Stimulated activated CD8-positive, alpha-beta memory T cell treated with anti-CD3 and anti-CD28 coated beads, Interleukin-15, amount 100 ng/mL, for 24 hours (primary cell): ENCODE measurements around the gene NEUROD4.

Experiments used
- DNase-seq: peaks from one replicate; pipeline ENCODE4 v3.0.0-alpha.2; 2020; ENCODE audit warnings: low read depth

The NEUROD4 gene

GRCh38 chr12:54998958-54999510 is 20.7 kb upstream of the NEUROD4 start:
- DNase-seq, result no peak

- no peak for DNase-seq
Observed at GRCh38 chr12:55001198-55001868, 18.4 kb upstream of the NEUROD4 start.

DNA sequence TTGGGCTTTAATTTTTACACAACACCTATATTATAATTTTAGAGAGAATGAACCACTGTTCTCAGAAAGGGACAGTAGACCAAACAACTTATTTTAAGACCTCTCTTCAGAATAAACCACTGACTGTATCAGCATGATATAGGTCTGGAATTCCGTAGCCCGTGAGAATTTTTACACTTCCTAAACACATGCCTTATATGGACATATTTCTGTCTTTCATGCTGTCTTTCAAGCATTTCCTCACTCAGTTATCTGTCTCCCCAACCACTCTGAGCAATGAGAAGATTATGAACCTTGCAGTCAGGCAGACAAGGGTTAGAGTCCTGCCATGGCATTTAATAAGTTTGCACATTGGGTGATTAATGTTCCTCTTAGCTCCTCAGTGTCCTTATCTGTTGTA is 17.4 kb upstream of the NEUROD4 start:
- DNase-seq, result no peak

DNA sequence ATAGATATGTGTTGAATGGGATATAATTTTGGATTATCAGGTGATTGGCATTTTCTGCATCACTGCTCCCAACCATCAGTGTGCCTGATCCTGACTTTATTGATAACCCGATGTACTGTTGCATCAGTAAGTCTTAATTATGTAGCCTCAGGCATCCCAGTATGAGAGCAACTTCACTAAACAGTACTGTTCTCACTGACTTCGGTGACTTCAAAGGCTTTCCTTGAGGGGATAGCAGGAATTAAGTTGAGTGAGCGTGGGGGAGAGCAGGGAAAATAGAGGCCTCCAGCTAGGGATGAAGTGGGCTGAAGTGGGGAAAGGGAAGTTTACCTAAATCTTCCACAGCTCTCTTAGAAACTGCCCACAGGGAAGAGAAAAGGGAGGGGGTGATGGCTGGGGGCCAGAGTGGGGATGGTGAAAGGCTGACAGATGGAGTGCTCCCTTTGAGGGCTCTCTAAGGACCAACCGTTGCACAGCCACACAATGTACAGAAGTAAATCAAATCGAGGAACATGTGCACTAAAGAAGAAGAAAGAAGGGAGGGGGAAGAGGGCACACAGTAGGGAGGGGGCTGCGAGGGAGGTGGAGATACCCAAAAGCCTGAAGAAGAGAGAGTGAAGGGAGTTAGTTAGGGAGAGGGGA is 10.7 kb upstream of the NEUROD4 start:
- DNase-seq, result no peak

DNA sequence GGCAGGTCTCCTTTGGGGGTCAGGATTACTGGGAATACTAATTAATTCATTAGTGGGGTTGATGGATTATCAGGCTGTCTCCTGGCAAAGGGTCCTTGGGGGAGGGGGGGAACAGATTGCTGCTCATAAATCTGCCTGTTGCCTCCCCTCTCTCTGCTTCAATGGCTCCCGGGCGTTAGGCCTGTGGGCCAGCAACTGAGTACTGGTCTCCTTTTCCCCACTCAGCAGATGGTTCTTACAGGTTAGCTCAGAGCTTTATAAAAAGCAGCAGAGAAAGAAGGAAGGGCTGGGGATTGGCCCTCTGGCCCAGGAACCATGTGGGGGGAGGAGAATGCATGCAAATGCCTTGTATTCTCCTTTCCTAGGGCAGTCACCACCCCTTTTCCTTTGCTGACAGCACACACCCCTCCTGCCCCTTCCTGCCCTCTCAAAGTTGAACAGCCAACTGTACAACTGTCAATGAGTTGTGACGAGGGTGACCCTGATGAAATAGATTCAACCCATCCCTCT is 2.3 kb upstream of the NEUROD4 start:
- no peak for DNase-seq

- DNase-seq, result no peak
Observed at GRCh38 chr12:55024575-55024974, 4.8 kb downstream of the NEUROD4 start.

DNA sequence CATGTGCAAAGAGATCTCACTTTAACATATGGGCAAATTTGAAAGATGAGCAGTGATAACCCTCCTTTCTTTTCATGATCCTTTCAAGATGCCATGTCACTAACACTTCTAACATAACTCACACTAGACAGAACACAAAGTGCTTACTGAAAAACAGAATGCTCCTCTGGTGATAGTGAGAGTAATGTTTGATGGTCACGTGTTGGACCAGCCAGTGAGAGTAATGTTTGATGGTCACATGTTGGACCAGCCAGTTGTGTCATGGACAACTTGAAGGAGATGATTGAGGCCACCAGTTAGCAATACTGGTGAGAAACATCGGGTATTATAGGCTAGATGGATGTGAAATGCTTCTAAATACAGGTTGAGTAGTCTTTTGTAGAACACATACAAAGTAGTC is 5.7 kb downstream of the NEUROD4 start:
- DNase-seq, result no peak

DNA sequence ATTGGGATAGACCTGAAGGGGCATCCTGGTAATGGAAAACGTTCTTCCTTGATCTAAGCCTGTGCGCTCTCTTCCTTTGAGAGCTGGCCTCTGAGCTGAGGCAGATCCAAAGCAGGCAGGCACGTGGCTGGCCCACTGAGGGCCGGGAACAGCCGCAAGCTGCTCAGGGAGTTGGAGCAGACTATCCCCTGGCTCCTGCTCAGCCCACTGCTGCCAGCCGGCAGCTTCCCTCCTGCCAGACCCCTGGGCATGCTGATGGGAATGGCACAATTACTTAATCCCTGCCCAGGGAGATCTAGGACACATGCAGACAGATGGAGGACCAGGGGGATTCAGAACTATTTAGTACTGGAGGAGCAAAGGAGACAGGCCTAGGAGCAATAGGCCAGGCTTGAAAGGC is 14.4 kb downstream of the NEUROD4 start:
- DNase-seq, result no peak

GRCh38 chr12:55036326-55037115 is 16.7 kb downstream of the NEUROD4 start:
- no peak for DNase-seq

- DNase-seq, result no peak
Observed at GRCh38 chr12:55037351-55037987, 17.7 kb downstream of the NEUROD4 start.

GRCh38 chr12:55039395-55040354 is 19.9 kb downstream of the NEUROD4 start:
- DNase-seq, result no peak

DNA sequence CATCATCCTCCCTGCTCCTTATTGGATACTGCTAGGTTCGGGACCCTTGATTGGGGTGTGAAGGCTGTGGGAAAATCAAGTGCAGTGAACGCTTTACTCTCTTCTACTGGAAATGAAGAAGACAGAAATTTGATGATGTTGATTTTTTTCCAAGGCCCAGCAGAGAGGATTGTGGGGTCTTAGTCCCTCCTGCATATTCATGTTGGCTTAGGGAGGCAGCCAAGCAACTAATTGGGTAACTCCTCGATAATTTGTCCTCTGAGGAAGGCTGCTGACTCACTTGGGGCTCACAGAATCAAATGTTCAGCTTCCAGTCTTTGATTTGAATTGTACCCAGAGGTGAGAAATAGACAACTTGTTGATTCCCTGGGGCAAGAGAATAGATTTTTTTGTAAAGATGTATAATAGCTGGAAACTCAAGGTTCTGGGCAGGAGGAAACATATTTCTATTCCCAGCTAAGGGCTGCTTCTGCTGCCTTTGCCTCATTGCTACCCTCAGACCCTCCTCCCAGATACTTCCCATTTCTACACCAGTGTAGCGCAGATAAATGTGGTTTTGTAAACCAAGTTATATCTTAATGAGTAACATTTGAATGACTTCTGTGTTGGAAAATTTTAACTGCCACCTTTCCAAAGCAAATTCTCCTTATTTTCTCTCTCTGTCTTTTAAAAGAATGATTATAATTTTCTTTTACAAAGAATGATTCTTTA is 21.7 kb downstream of the NEUROD4 start:
- no peak for DNase-seq

GRCh38 chr12:55043542-55043941 is 23.8 kb downstream of the NEUROD4 start:
- DNase-seq, result no peak

DNA sequence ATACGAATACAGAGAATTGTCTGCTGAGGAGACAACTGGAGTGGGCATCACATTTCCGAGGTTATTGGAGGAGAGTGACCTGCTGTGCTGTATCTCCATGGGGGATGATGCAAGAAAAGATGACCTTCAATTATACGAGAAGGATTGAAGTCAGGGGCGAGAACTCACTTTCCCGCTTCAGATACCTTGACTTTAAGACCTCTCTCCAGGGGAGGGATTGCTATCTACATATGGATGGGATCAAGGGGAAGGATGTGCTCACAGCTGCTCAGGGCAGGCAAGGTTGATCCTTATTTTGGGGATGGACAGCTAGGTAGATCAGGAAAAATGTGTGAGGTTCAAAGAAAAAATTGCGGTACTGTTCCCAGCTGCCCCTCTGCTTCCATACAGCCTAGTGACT is 24.4 kb downstream of the NEUROD4 start:
- no peak for DNase-seq

GRCh38 chr12:55049676-55050075 is 29.9 kb downstream of the NEUROD4 start:
- no peak for DNase-seq

GRCh38 chr12:55051197-55051947 is 31.6 kb downstream of the NEUROD4 start:
- no peak for DNase-seq

DNA sequence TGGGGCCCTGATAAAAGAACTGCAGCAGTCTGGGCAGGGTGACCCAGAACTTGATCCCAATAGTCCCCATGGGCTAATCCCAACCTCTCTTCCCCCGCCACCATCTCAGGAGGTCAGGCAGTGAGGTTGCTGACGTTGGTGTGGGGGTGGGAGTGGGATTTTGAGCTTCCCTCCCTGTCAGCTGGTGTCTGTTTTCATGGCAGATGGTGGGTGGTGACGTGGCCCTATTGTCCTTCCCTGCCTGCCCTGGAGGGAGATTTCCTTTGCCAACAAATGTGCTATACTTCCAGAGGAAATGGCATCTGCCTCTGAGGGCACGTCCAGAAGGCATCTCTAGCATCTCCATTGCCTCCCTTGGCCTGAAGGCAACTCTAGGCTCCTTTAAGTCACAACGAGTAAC is 37.7 kb downstream of the NEUROD4 start:
- DNase-seq, result no peak

DNA sequence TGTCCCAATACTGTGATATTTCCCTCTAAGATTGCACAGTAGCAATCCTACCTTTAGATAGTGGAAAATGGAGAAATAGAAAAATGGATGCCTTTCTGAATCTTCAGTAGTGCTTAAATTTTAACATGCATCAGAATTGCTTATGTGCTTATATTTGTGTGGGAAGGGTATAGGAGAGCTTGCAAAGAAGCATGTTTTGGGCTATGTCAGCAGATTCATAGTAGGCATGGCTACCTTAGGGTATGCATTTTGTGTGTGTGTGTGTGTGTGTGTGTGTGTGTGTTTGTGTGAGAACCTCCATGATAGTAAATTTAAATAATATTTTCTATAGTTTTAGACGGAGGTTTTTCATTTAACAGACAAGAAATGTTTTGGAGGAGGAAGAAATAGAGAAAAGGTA is 38.3 kb downstream of the NEUROD4 start:
- no peak for DNase-seq

DNA sequence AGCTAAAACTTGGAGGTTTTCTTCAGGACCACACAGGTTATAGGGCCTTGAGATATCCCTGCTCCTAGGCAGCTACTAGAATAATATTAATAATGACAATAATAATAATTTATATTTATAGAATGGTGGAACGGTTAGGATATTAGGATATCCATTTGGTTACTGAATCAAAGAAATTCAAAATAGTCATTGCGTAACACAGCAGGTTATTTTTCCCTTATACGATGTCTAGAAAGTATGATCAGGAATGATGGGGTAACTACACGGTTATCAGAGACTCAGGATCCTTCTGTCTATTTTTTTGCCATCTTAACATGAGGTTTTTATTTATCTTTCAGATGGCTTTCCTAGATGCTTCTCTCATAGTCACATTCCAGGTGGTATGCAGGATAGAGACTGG is 39.0 kb downstream of the NEUROD4 start:
- no peak for DNase-seq

DNA sequence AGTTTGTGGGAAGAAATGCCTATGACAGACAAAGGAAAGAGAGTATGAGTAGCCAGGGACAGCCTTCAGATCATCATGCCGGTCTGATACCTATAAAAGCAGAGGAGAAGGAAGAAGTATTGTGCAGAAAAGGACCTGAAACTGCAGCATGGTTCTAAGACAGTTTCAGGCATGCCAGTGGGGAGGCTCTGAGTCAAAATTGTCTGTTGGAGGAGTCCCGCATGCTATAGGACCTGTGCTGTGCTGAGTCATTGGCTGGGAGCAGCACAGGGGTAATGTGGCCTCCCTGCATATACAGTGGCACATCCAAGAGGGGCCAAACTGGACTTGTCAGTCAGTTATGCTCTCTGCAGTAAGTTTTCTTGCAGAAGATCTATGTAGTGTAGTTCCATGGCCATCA is 40.7 kb downstream of the NEUROD4 start:
- no peak for DNase-seq
